Glutamatergic neuron (in vitro differentiated cells): ENCODE measurements around the gene DNAJC5G. TPM values are rescaled to one million over a fixed set of nuclear protein-coding genes. Genes with fewer than 3 reads are reported as not detected.

Experiments
- DNase-seq: peaks from one replicate; pipeline ENCODE4 v3.0.0; 2022
- H3K27ac Mint-ChIP-seq: one replicate; pipeline ENCODE4 v1.8.0; 2020; ENCODE audit warnings: mild to moderate bottlenecking, mixed read lengths, inconsistent platforms; ENCODE audit not compliant: unreplicated experiment
- H3K27me3 Mint-ChIP-seq: one replicate; pipeline ENCODE4 v1.8.0; 2020; ENCODE audit warnings: mild to moderate bottlenecking, moderate library complexity, mixed read lengths, inconsistent platforms; ENCODE audit not compliant: unreplicated experiment
- H3K36me3 Mint-ChIP-seq: one replicate; pipeline ENCODE4 v1.8.0; 2020; ENCODE audit warnings: mild to moderate bottlenecking, mixed read lengths, inconsistent platforms; ENCODE audit not compliant: unreplicated experiment
- H3K4me1 Mint-ChIP-seq: one replicate; pipeline ENCODE4 v1.8.0; 2020; ENCODE audit warnings: mild to moderate bottlenecking, low read depth, mixed read lengths, inconsistent platforms; ENCODE audit not compliant: unreplicated experiment
- H3K4me3 Mint-ChIP-seq: one replicate; pipeline ENCODE4 v1.8.0; 2020; ENCODE audit warnings: mild to moderate bottlenecking, mixed read lengths, inconsistent platforms; ENCODE audit not compliant: unreplicated experiment
- H3K9me3 Mint-ChIP-seq: one replicate; pipeline ENCODE4 v1.8.0; 2020; ENCODE audit warnings: mild to moderate bottlenecking, moderate library complexity, mixed read lengths, inconsistent platforms; ENCODE audit not compliant: unreplicated experiment
- CTCF ChIP-seq: fragments of 200-600 bp; sonication (generic); IDR thresholded peaks from one replicate; pipeline ENCODE4 v1.5.0; 2021; ENCODE audit not compliant: partially characterized antibody, unreplicated experiment
- total RNA-seq: library from RNA; stranded (reverse); fragmentation: NEBNext Ultra II Directional; extraction: Animal tissue kit (Norgen Biotek cat#: 25700); gene quantifications from one replicate; pipeline ENCODE4 v1.2.1, GENCODE V29; 2021; ENCODE audit not compliant: unreplicated experiment

Gene DNAJC5G
- total RNA-seq, 1 donor from 2014 or later: not detected

- peaks cover 13% of the 10 kb centered on the region for H3K27me3 Mint-ChIP-seq
- peak within 1 kb of the TSS; percentile 30 for H3K4me3 Mint-ChIP-seq
- H3K4me1 Mint-ChIP-seq: peaks cover 4% of the 10 kb centered on the region
- H3K36me3 Mint-ChIP-seq: peaks cover 9% of the 10 kb centered on the region
- H3K9me3 Mint-ChIP-seq: peaks cover 2% of the 10 kb centered on the region
- peak; percentile 63 for DNase-seq
- no peak for TF ChIP-seq CTCF
- no peak within 1 kb of the TSS for H3K27ac Mint-ChIP-seq
These were observed 33.2 kb downstream of the DNAJC5G start, which contains the start of gene UCN for GRCh38 chr2:27308359-27308881. Gene UCN (minus strand): TSS chr2:27308445. CDS start chr2:27307895, 550 bp downstream.

GRCh38 chr2:27309651-27310050 lies 34.4 kb downstream of the DNAJC5G start:
- H3K9me3 Mint-ChIP-seq: peaks cover 2% of the 10 kb centered on the region
- no peak overlapping the region for H3K27ac Mint-ChIP-seq
- no peak for TF ChIP-seq CTCF
- no peak overlapping the region for H3K4me3 Mint-ChIP-seq
- peaks cover 4% of the 10 kb centered on the region for H3K4me1 Mint-ChIP-seq
- no peak for DNase-seq
- peaks cover 13% of the 10 kb centered on the region for H3K36me3 Mint-ChIP-seq
- peaks cover 12% of the 10 kb centered on the region for H3K27me3 Mint-ChIP-seq

GRCh38 chr2:27312152-27312551 lies 36.9 kb downstream of the DNAJC5G start:
- no peak for DNase-seq
- Mint-ChIP-seq H3K36me3 (peaks cover 15% of the 10 kb centered on the region), H3K27me3 (peaks cover 9% of the 10 kb centered on the region), H3K4me1 (peaks cover 4% of the 10 kb centered on the region), H3K27ac (no peak overlapping the region), H3K9me3 (no peaks in the 10 kb centered on the region), H3K4me3 (peak overlapping the region; percentile 15)
- no peak for TF ChIP-seq CTCF

GRCh38 chr2:27313882-27314645 lies 38.8 kb downstream of the DNAJC5G start:
- Mint-ChIP-seq H3K27me3 (peaks cover 5% of the 10 kb centered on the region), H3K27ac (no peak overlapping the region), H3K36me3 (peaks cover 15% of the 10 kb centered on the region), H3K4me3 (no peak overlapping the region), H3K4me1 (peaks cover 2% of the 10 kb centered on the region), H3K9me3 (no peaks in the 10 kb centered on the region)
- no peak for TF ChIP-seq CTCF
- DNase-seq: no peak

- H3K27ac Mint-ChIP-seq: no peak overlapping the region
- DNase-seq: no peak
- peaks cover 2% of the 10 kb centered on the region for H3K4me1 Mint-ChIP-seq
- H3K27me3 Mint-ChIP-seq: peaks cover 4% of the 10 kb centered on the region
- no peaks in the 10 kb centered on the region for H3K9me3 Mint-ChIP-seq
- H3K4me3 Mint-ChIP-seq: no peak overlapping the region
- peaks cover 13% of the 10 kb centered on the region for H3K36me3 Mint-ChIP-seq
- TF ChIP-seq CTCF: no peak
These were observed 39.5 kb downstream of the DNAJC5G start for GRCh38 chr2:27314709-27315108.
